ENCODE measurements around the gene FOSL2.

- TF ChIP-seq, protein P1, sequence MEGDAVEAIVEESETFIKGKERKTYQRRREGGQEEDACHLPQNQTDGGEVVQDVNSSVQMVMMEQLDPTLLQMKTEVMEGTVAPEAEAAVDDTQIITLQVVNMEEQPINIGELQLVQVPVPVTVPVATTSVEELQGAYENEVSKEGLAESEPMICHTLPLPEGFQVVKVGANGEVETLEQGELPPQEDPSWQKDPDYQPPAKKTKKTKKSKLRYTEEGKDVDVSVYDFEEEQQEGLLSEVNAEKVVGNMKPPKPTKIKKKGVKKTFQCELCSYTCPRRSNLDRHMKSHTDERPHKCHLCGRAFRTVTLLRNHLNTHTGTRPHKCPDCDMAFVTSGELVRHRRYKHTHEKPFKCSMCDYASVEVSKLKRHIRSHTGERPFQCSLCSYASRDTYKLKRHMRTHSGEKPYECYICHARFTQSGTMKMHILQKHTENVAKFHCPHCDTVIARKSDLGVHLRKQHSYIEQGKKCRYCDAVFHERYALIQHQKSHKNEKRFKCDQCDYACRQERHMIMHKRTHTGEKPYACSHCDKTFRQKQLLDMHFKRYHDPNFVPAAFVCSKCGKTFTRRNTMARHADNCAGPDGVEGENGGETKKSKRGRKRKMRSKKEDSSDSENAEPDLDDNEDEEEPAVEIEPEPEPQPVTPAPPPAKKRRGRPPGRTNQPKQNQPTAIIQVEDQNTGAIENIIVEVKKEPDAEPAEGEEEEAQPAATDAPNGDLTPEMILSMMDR (conservative IDR thresholded peaks at IDR 0.05; ENCODE audit: low read depth, low read length): no peak
- TF ChIP-seq EZH2phosphoT487 (IDR thresholded peaks at IDR 0.05; ENCODE audit: borderline replicate concordance, low read length): no peak
Measured at GRCh38 chr2:28412625-28413151, 20.0 kb downstream of the FOSL2 start.

Measured in PC-3 (cell line).